Liver (tissue), 9 donors: ENCODE results near the gene EXOC3L1. TPM values are rescaled to one million over a fixed set of nuclear protein-coding genes. Genes with fewer than 3 reads are reported as not detected.

Source experiments
- DNase-seq: peaks from one replicate; pipeline ENCODE4 v3.0.0-alpha.2; 2017; ENCODE audit warnings: low spot score
- H3K27ac ChIP-seq, 2 donors: one replicate each; pipeline ENCODE4 v1.7.0; 2013; ENCODE audit warnings: inconsistent platforms in 2 of 2, low read length in 2 of 2, control low read depth in 1 of 2, low read depth in 1 of 2, mild to moderate bottlenecking in 1 of 2
- H3K27me3 ChIP-seq, 4 donors: one replicate each; pipeline versions ENCODE4 v1.6.1 to v1.7.0; 2013; ENCODE audit warnings: low read length in 3 of 4, inconsistent platforms in 1 of 4, mild to moderate bottlenecking in 1 of 4, moderate library complexity in 1 of 4; ENCODE audit not compliant: control insufficient read depth in 4 of 4, insufficient read depth in 4 of 4
- H3K36me3 ChIP-seq, 4 donors: one replicate each; pipeline versions ENCODE4 v1.6.1 to v1.7.0; 2013; ENCODE audit warnings: low read length in 3 of 4, mild to moderate bottlenecking in 3 of 4, low read depth in 1 of 4, moderate library complexity in 1 of 4; ENCODE audit not compliant: control insufficient read depth in 4 of 4, insufficient read depth in 3 of 4
- H3K4me1 ChIP-seq, 4 donors: one replicate each; pipeline versions ENCODE4 v1.6.1 to v1.7.0; 2013; ENCODE audit warnings: low read length in 3 of 4, mild to moderate bottlenecking in 3 of 4, moderate library complexity in 1 of 4; ENCODE audit not compliant: control insufficient read depth in 4 of 4, insufficient read depth in 4 of 4
- H3K4me3 ChIP-seq, 3 donors: one replicate each; pipeline versions ENCODE4 v1.6.1 to v1.7.0; 2013; ENCODE audit warnings: low read length in 3 of 3, control low read depth in 1 of 3, low read depth in 1 of 3, mild to moderate bottlenecking in 1 of 3
- H3K9ac ChIP-seq, 2 donors: one replicate each; pipeline ENCODE4 v1.7.0; 2013; ENCODE audit warnings: low read length in 2 of 2, mild to moderate bottlenecking in 2 of 2, moderate library complexity in 2 of 2, control low read depth in 1 of 2, low read depth in 1 of 2
- H3K9me3 ChIP-seq, 4 donors: one replicate each; pipeline versions ENCODE4 v1.6.1 to v1.7.0; 2013; ENCODE audit warnings: low read length in 3 of 4; ENCODE audit not compliant: control insufficient read depth in 4 of 4
- ATF3 ChIP-seq: IDR thresholded peaks from 2 replicates; pipeline ENCODE4 v1.6.1; 2016; ENCODE audit warnings: antibody characterized with exemption
- FOXA1 ChIP-seq: IDR thresholded peaks from 2 replicates; pipeline ENCODE4 v1.6.1; 2016; ENCODE audit warnings: antibody characterized with exemption
- FOXA2 ChIP-seq: IDR thresholded peaks from 2 replicates; pipeline ENCODE4 v1.6.1; 2016; ENCODE audit warnings: antibody characterized with exemption
- GABPA ChIP-seq, 2 donors: IDR thresholded peaks in 1 of 2; conservative IDR thresholded peaks in 1 of 2; 2 replicates each; pipeline ENCODE4 v1.6.1; 2016; ENCODE audit warnings: antibody characterized with exemption in 2 of 2, mild to moderate bottlenecking in 1 of 2, moderate library complexity in 1 of 2
- HNF4A ChIP-seq, 2 donors: conservative IDR thresholded peaks; 2 replicates each; pipeline ENCODE4 v1.6.1; 2016; ENCODE audit warnings: antibody characterized with exemption in 2 of 2, mild to moderate bottlenecking in 2 of 2
- HNF4G ChIP-seq: IDR thresholded peaks from 2 replicates; pipeline ENCODE4 v1.6.1; 2016; ENCODE audit warnings: antibody characterized with exemption
- JUND ChIP-seq, 2 donors: IDR thresholded peaks; 2 replicates each; pipeline ENCODE4 v1.6.1; 2016; ENCODE audit warnings: antibody characterized with exemption in 2 of 2
- NR2F2 ChIP-seq: IDR thresholded peaks from 2 replicates; pipeline ENCODE4 v1.6.1; 2016; ENCODE audit warnings: antibody characterized with exemption
- RAD21 ChIP-seq, 2 donors: IDR thresholded peaks; 2 replicates each; pipeline ENCODE4 v1.6.1; 2016; ENCODE audit warnings: antibody characterized with exemption in 2 of 2, mild to moderate bottlenecking in 2 of 2
- REST ChIP-seq: IDR thresholded peaks from 2 replicates; pipeline ENCODE4 v1.6.1; 2016; ENCODE audit warnings: antibody characterized with exemption, mild to moderate bottlenecking
- RXRA ChIP-seq, 2 donors: IDR thresholded peaks; 2 replicates each; pipeline ENCODE4 v1.6.1; 2017 to 2018; ENCODE audit warnings: antibody characterized with exemption in 2 of 2, mild to moderate bottlenecking in 1 of 2
- SP1 ChIP-seq: IDR thresholded peaks from 2 replicates; pipeline ENCODE4 v1.6.1; 2018; ENCODE audit warnings: antibody characterized with exemption, mild to moderate bottlenecking
- TAF1 ChIP-seq: conservative IDR thresholded peaks from 2 replicates; pipeline ENCODE4 v1.6.1; 2016; ENCODE audit warnings: antibody characterized with exemption, mild to moderate bottlenecking
- YY1 ChIP-seq: IDR thresholded peaks from 2 replicates; pipeline ENCODE4 v1.6.1; 2016; ENCODE audit warnings: antibody characterized with exemption, mild to moderate bottlenecking
- ZBTB33 ChIP-seq: IDR thresholded peaks from 2 replicates; pipeline ENCODE4 v1.6.1; 2016; ENCODE audit warnings: antibody characterized with exemption
- WGBS: extraction: QIAGEN DNeasy Blood & Tissue Kit; methylation state at CpG from one replicate; pipeline ENCODE4 v1.1.7; 2013; 5-methylcytosine and 5-hydroxymethylcytosine counted together
- polyA plus RNA-seq, 2 donors: library from polyadenylated mRNA; stranded (reverse) in 1 of 2; unstranded in 1 of 2; fragments of 200-250 nt in 1 of 2; fragments of >200 nt in 1 of 2; fragmentation: Nextera tagmentation in 1 of 2; extraction: Ambion mirVana in 1 of 2; gene quantifications; one replicate each; pipeline versions ENCODE4 v1.2.1 to v1.2.3, GENCODE V29; 2013 to 2015
- total RNA-seq, 2 donors: library from RNA; depleted of rRNA; stranded (reverse); fragments of >200 nt; gene quantifications; one replicate each; pipeline ENCODE4 v1.2.3, GENCODE V29; 2014
- TF ChIP-seq, protein P1 (sequence below): IDR thresholded peaks from 2 replicates; pipeline ENCODE4 v1.6.1; 2016; ENCODE audit warnings: antibody characterized with exemption
- TF ChIP-seq, protein P2 (sequence below): fragments of 150-350 bp; IDR thresholded peaks from 2 replicates; pipeline ENCODE4 v1.5.1; 2017; ENCODE audit warnings: improper control_type of control experiment, low read depth, low read length; ENCODE audit not compliant: missing input control
- donor health status: healthy.
- donor health status: healthy.
- donor health status: healthy.
- donor health status: healthy.
- donor health status: healthy.

The EXOC3L1 gene
- total and polyA plus RNA-seq, 4 donors, result 1.1 to 3.7 (median 2.8) TPM

GRCh38 chr16:67148656-67149275 lies 41.2 kb downstream of the EXOC3L1 start:
- H3K4me1 ChIP-seq, result peaks cover 3 to 13% (median 8%) of the 10 kb centered on the region in 4 donors
- DNase-seq, result no peak
- TF ChIP-seq ZBTB33, result no peak
- no peak for TF ChIP-seq RAD21 (IDR thresholded peaks at IDR 0.05)
- TF ChIP-seq FOXA1, result no peak
- TF ChIP-seq, protein P1, sequence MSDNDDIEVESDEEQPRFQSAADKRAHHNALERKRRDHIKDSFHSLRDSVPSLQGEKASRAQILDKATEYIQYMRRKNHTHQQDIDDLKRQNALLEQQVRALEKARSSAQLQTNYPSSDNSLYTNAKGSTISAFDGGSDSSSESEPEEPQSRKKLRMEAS, result no peak
- no peak for TF ChIP-seq HNF4A (conservative IDR thresholded peaks at IDR 0.05)
- no peak for TF ChIP-seq ATF3
- TF ChIP-seq YY1, result no peak
- TF ChIP-seq GABPA (IDR thresholded peaks at IDR 0.05 in 1 of 2, conservative IDR thresholded peaks at IDR 0.05 in 1 of 2), result no peak
- TF ChIP-seq FOXA2, result no peak
- no peak for TF ChIP-seq NR2F2
- no peak for TF ChIP-seq JUND (IDR thresholded peaks at IDR 0.05)
- TF ChIP-seq, protein P2, sequence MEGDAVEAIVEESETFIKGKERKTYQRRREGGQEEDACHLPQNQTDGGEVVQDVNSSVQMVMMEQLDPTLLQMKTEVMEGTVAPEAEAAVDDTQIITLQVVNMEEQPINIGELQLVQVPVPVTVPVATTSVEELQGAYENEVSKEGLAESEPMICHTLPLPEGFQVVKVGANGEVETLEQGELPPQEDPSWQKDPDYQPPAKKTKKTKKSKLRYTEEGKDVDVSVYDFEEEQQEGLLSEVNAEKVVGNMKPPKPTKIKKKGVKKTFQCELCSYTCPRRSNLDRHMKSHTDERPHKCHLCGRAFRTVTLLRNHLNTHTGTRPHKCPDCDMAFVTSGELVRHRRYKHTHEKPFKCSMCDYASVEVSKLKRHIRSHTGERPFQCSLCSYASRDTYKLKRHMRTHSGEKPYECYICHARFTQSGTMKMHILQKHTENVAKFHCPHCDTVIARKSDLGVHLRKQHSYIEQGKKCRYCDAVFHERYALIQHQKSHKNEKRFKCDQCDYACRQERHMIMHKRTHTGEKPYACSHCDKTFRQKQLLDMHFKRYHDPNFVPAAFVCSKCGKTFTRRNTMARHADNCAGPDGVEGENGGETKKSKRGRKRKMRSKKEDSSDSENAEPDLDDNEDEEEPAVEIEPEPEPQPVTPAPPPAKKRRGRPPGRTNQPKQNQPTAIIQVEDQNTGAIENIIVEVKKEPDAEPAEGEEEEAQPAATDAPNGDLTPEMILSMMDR, result no peak
- no peak for TF ChIP-seq HNF4G
- no peak for TF ChIP-seq REST
- TF ChIP-seq RXRA (IDR thresholded peaks at IDR 0.05), result no peak
- no peak for TF ChIP-seq TAF1
- no peak for TF ChIP-seq SP1
- no peaks in the 10 kb centered on the region for H3K9me3 ChIP-seq
- WGBS, result 92% methylated on average over 11 of the region's 11 CpGs
- no peak overlapping the region for H3K4me3 ChIP-seq
- H3K36me3 ChIP-seq, result peaks cover 22 to 48% (median 42%) of the 10 kb centered on the region in 4 donors
- H3K27me3 ChIP-seq, result no peaks in the 10 kb centered on the region
- no peak overlapping the region for H3K27ac ChIP-seq
- H3K9ac ChIP-seq, result no peak overlapping the region
